Tracheal epithelial cell (primary cell): Measurements from ENCODE around the gene ABTB1. TPM values are rescaled to one million over a fixed set of nuclear protein-coding genes. Genes with fewer than 3 reads are reported as not detected.

Experiments
- total RNA-seq: library from RNA; depleted of rRNA; stranded (reverse); fragments of >200 nt; gene quantifications from 2 replicates; pipeline ENCODE4 v1.2.1, GENCODE V29; 2014

ABTB1 gene
- 4.1 and 5.1 TPM in 2 replicates for total RNA-seq

GRCh38 chr3:127672429-127673190, at the start of gene ABTB1:
Gene ABTB1 (plus strand): TSS chr3:127672952. CDS start chr3:127673026, 74 bp downstream.

GRCh38 chr3:127628788-127629466, 43.8 kb upstream of the ABTB1 start, which contains the start of gene PODXL2:
Gene PODXL2 (plus strand): TSS chr3:127629185. CDS start chr3:127629220, 35 bp downstream.

Other genes with a start within 250 kb of the ABTB1 start
- gene TPRA1, start 82.2 kb upstream of the ABTB1 start, total RNA-seq = 47.1 and 86.8 TPM in 2 replicates
- gene MCM2, start 74.5 kb upstream of the ABTB1 start, total RNA-seq = 13.6 and 25.3 TPM in 2 replicates
- gene PODXL2, start 43.8 kb upstream of the ABTB1 start, total RNA-seq = 2.1 and 5.5 TPM in 2 replicates
- gene MGLL, start 149.6 kb downstream of the ABTB1 start, total RNA-seq = 24.7 and 54.9 TPM in 2 replicates
- 0.21 TPM in 1 of 2 replicates, not detected in the other for gene KBTBD12, start 242.3 kb downstream of the ABTB1 start, total RNA-seq